GM23338 (cell line): Measurements from ENCODE around the gene YWHAQ. TPM values are rescaled to one million over a fixed set of nuclear protein-coding genes. Genes with fewer than 3 reads are reported as not detected.

ENCODE experiments used
- ATAC-seq: fragments of 200-7000 bp; cut with Tn5 transposase; 3 replicates; pipeline ENCODE4 v1.9.1; 2020
- DNase-seq: peaks from one replicate; pipeline ENCODE4 v3.0.0-alpha.2; 2015; ENCODE audit warnings: low spot score
- H2AFZ ChIP-seq: fragments of 200-600 bp; sonication (generic); 2 replicates; pipeline ENCODE4 v1.8.0; 2016; ENCODE audit warnings: antibody characterized with exemption, mild to moderate bottlenecking, moderate library complexity
- H3F3A ChIP-seq: fragments of 200-600 bp; sonication (generic); replicated peaks from 2 replicates; pipeline ENCODE4 v1.8.0; 2017; ENCODE audit warnings: antibody characterized with exemption, mixed run types, low read depth
- H3K27ac ChIP-seq: fragments of 200-600 bp; sonication (generic); 2 replicates; pipeline ENCODE4 v1.6.1; 2016; ENCODE audit warnings: low read depth
- H3K27me3 ChIP-seq: fragments of 200-600 bp; sonication (generic); 2 replicates; pipeline ENCODE4 v1.8.0; 2016; ENCODE audit warnings: mild to moderate bottlenecking, mixed run types, moderate library complexity; ENCODE audit not compliant: insufficient read depth
- H3K36me3 ChIP-seq: fragments of 200-600 bp; sonication (generic); 2 replicates; pipeline ENCODE4 v1.8.0; 2016; ENCODE audit warnings: mild to moderate bottlenecking; ENCODE audit not compliant: insufficient read depth
- H3K4me1 ChIP-seq: fragments of 200-600 bp; sonication (generic); 2 replicates; pipeline ENCODE4 v1.8.0; 2016; ENCODE audit warnings: mild to moderate bottlenecking, moderate library complexity; ENCODE audit not compliant: insufficient read depth
- H3K4me2 ChIP-seq: fragments of 200-600 bp; sonication (generic); 2 replicates; pipeline ENCODE4 v1.7.1; 2017; ENCODE audit warnings: mixed run types
- H3K4me3 ChIP-seq: fragments of 200-600 bp; sonication (generic); 2 replicates; pipeline ENCODE4 v1.6.1; 2016; ENCODE audit warnings: mixed run types
- H3K79me2 ChIP-seq: fragments of 200-600 bp; sonication (generic); replicated peaks from 2 replicates; pipeline ENCODE4 v1.8.0; 2017; ENCODE audit warnings: mild to moderate bottlenecking; ENCODE audit not compliant: insufficient read depth
- H3K9me2 ChIP-seq: fragments of 200-600 bp; sonication (generic); 2 replicates; pipeline ENCODE4 v1.8.0; 2017; ENCODE audit not compliant: insufficient read depth
- H4K20me1 ChIP-seq: fragments of 200-600 bp; sonication (generic); replicated peaks from 2 replicates; pipeline ENCODE4 v1.8.0; 2017; ENCODE audit warnings: mild to moderate bottlenecking; ENCODE audit not compliant: insufficient read depth
- H3K27ac Mint-ChIP-seq: 2 replicates; pipeline ENCODE4 v1.8.0; 2020; ENCODE audit warnings: inconsistent platforms, mild to moderate bottlenecking, moderate library complexity, mixed read lengths
- H3K27me3 Mint-ChIP-seq: 3 replicates; pipeline ENCODE4 v1.8.0; 2022; ENCODE audit warnings: low read depth, mild to moderate bottlenecking, moderate library complexity, mixed read lengths, inconsistent platforms; ENCODE audit not compliant: insufficient read depth, poor library complexity
- H3K36me3 Mint-ChIP-seq: 3 replicates; pipeline ENCODE4 v1.8.0; 2021; ENCODE audit warnings: low read depth, mild to moderate bottlenecking, inconsistent platforms, moderate library complexity, mixed read lengths
- H3K4me1 Mint-ChIP-seq: 3 replicates; pipeline ENCODE4 v1.8.0; 2020; ENCODE audit warnings: mild to moderate bottlenecking, inconsistent platforms, mixed read lengths
- H3K4me3 Mint-ChIP-seq: 3 replicates; pipeline ENCODE4 v1.8.0; 2021; ENCODE audit warnings: moderate library complexity, mild to moderate bottlenecking, inconsistent platforms, mixed read lengths
- H3K9me3 Mint-ChIP-seq: 3 replicates; pipeline ENCODE4 v1.8.0; 2020; ENCODE audit warnings: moderate library complexity, mild to moderate bottlenecking, inconsistent platforms, mixed read lengths
- CTCF ChIP-seq, 2 experiments: fragments of 200-600 bp in 1 of 2; sonication (generic) in 1 of 2; conservative IDR thresholded peaks; 2 replicates each; pipeline versions ENCODE4 v1.5.1 to v1.6.1; 2016 to 2017; ENCODE audit warnings: antibody characterized with exemption in 2 of 2, low read depth in 2 of 2, mild to moderate bottlenecking in 2 of 2, moderate library complexity in 1 of 2
- ETS1 ChIP-seq: IDR thresholded peaks from 2 replicates; pipeline ENCODE4 v1.6.1; 2016; ENCODE audit warnings: antibody characterized with exemption
- EZH2 ChIP-seq: fragments of 200-600 bp; sonication (generic); IDR thresholded peaks from one replicate; pipeline ENCODE4 v1.8.0; 2017; ENCODE audit warnings: antibody characterized with exemption, mild to moderate bottlenecking, low read depth; ENCODE audit not compliant: unreplicated experiment
- JUNB ChIP-seq: IDR thresholded peaks from one replicate; pipeline ENCODE4 v1.6.1; 2016; ENCODE audit warnings: antibody characterized with exemption; ENCODE audit not compliant: unreplicated experiment
- POLR2AphosphoS5 ChIP-seq: IDR thresholded peaks from 2 replicates; pipeline ENCODE4 v1.6.1; 2016; ENCODE audit warnings: antibody characterized with exemption, low read depth
- ZNF114 ChIP-seq: fragments of 250-450 bp; sonication (Bioruptor Pico); IDR thresholded peaks from 2 replicates; pipeline ENCODE4 v1.5.0; 2020; ENCODE audit warnings: mild to moderate bottlenecking, moderate library complexity
- ZNF331 ChIP-seq: fragments of 250-450 bp; sonication (Bioruptor Pico); IDR thresholded peaks from 2 replicates; pipeline ENCODE4 v1.5.0; 2020; ENCODE audit warnings: low read depth, mild to moderate bottlenecking, moderate library complexity
- polyA plus RNA-seq: library from polyadenylated mRNA; unstranded; fragments of >200 nt; fragmentation: Nextera tagmentation; extraction: Ambion mirVana; gene quantifications from 2 replicates; pipeline ENCODE4 v1.2.1, GENCODE V29; 2016
- total RNA-seq: library from RNA; depleted of rRNA; stranded (reverse); fragments of >200 nt; shearing (Covaris generic); gene quantifications from 2 replicates; pipeline ENCODE4 v1.2.3, GENCODE V29; 2014
- TF ChIP-seq, protein P1 (sequence below): IDR thresholded peaks from one replicate; pipeline ENCODE4 v1.6.1; 2018; ENCODE audit warnings: antibody characterized with exemption; ENCODE audit not compliant: unreplicated experiment

YWHAQ gene
- total and polyA plus RNA-seq, 2 experiments from 2014 or later = 295 to 464 TPM

GRCh38 chr2:9555297-9556120, 75.3 kb downstream of the YWHAQ start, which contains the start of gene ADAM17:
Gene ADAM17 (minus strand): TSS chr2:9555830. CDS start chr2:9555605, 225 bp downstream.
- Histone ChIP-seq H3F3A (peaks cover 18% of the 10 kb centered on the region), H3K4me2 (peak within 1 kb of the TSS; percentile 95), H3K9me2 (no peaks in the 10 kb centered on the region), H3K4me1 (peaks cover 23% of the 10 kb centered on the region), H3K79me2 (peaks cover 62% of the 10 kb centered on the region), H3K27me3 (no peaks in the 10 kb centered on the region), H2AFZ (peak within 1 kb of the TSS; percentile 99), H4K20me1 (peaks cover 33% of the 10 kb centered on the region), H3K36me3 (no peaks in the 10 kb centered on the region), H3K4me3 (peak within 1 kb of the TSS; percentile 98), H3K27ac (peak within 1 kb of the TSS; percentile 99)
- Mint-ChIP-seq H3K9me3 (no peaks in the 10 kb centered on the region), H3K27ac (peak within 1 kb of the TSS; percentile 99), H3K36me3 (peaks cover 6% of the 10 kb centered on the region), H3K4me1 (peaks cover 30% of the 10 kb centered on the region), H3K4me3 (peak within 1 kb of the TSS; percentile 98), H3K27me3 (peaks cover 5% of the 10 kb centered on the region)
- TF ChIP-seq ZNF114 (CRISPR knock-in tag) = no peak
- no peak for TF ChIP-seq EZH2
- TF ChIP-seq ETS1 = peak; percentile 71
- TF ChIP-seq ZNF331 (CRISPR knock-in tag) = no peak
- TF ChIP-seq, protein P1, sequence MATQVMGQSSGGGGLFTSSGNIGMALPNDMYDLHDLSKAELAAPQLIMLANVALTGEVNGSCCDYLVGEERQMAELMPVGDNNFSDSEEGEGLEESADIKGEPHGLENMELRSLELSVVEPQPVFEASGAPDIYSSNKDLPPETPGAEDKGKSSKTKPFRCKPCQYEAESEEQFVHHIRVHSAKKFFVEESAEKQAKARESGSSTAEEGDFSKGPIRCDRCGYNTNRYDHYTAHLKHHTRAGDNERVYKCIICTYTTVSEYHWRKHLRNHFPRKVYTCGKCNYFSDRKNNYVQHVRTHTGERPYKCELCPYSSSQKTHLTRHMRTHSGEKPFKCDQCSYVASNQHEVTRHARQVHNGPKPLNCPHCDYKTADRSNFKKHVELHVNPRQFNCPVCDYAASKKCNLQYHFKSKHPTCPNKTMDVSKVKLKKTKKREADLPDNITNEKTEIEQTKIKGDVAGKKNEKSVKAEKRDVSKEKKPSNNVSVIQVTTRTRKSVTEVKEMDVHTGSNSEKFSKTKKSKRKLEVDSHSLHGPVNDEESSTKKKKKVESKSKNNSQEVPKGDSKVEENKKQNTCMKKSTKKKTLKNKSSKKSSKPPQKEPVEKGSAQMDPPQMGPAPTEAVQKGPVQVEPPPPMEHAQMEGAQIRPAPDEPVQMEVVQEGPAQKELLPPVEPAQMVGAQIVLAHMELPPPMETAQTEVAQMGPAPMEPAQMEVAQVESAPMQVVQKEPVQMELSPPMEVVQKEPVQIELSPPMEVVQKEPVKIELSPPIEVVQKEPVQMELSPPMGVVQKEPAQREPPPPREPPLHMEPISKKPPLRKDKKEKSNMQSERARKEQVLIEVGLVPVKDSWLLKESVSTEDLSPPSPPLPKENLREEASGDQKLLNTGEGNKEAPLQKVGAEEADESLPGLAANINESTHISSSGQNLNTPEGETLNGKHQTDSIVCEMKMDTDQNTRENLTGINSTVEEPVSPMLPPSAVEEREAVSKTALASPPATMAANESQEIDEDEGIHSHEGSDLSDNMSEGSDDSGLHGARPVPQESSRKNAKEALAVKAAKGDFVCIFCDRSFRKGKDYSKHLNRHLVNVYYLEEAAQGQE = peak; percentile 39
- TF ChIP-seq POLR2AphosphoS5 = peak; percentile 84
- no peak for TF ChIP-seq JUNB
- TF ChIP-seq CTCF (conservative IDR thresholded peaks at IDR 0.05; ENCODE audit: low read depth in 2 of 2) = peak; percentile 24 to 47; a peak in 2 of 4 replicates
- DNase-seq = peak; percentile 96
- ATAC-seq = peak; percentile 93
